Measurements from ENCODE around the gene ZER1. TPM values are rescaled to one million over a fixed set of nuclear protein-coding genes. Genes with fewer than 3 reads are reported as not detected.
"Not testable (repeated sequence)": the region's sequence is repeated elsewhere in the genome, so short reads cannot be mapped to it uniquely, and the experiment has no call there.

ZER1 gene
- total and polyA plus RNA-seq, 5 experiments from 2014 or later, result 34.7 to 50.3 (median 46.9) TPM

- no peak for DNase-seq
- ATAC-seq, result no peak
- Mint-ChIP-seq H3K9me3 (no peaks in the 10 kb centered on the region), H3K27me3 (no peaks in the 10 kb centered on the region), H3K4me3 (no peak overlapping the region), H3K36me3 (peaks cover 0 to 48% (median 9%) of the 10 kb centered on the region in 3 donors), H3K4me1 (peaks cover 6 to 15% (median 13%) of the 10 kb centered on the region in 4 donors), H3K27ac (peak overlapping the region in 5 of 10 donors; percentile 36 to 65 (median 50))
- POLR2A ChIA-PET, result interaction anchor here (0.6 to 1.3 kb wide), 6 partner anchors 9 to 984 kb away, joined by 3 to 4 read pairs (median 3); partner anchors contain the start of gene SET
These were observed 74.6 kb downstream of the ZER1 start for GRCh38 chr9:128696923-128697707.

GRCh38 chr9:128694344-128694743 lies 77.4 kb downstream of the ZER1 start:
- DNase-seq, result no peak
- Mint-ChIP-seq H3K27ac (peak overlapping the region in 1 of 10 donors; percentile 63), H3K27me3 (no peaks in the 10 kb centered on the region), H3K9me3 (no peaks in the 10 kb centered on the region), H3K36me3 (peaks cover 0 to 66% (median 14%) of the 10 kb centered on the region in 3 donors), H3K4me3 (no peak overlapping the region), H3K4me1 (peaks cover 15 to 28% (median 24%) of the 10 kb centered on the region in 4 donors)
- POLR2A ChIA-PET, result interaction anchor here (0.5 kb wide), 1 partner anchor 26 kb away, joined by 5 read pairs; no protein-coding TSS in a partner anchor
- ATAC-seq, result no peak

- ATAC-seq, H3K4me3 Mint-ChIP-seq, H3K9me3 Mint-ChIP-seq, H3K27me3 Mint-ChIP-seq, POLR2A ChIA-PET, DNase-seq: not testable (repeated sequence)
- H3K36me3 Mint-ChIP-seq, result peaks cover 0 to 66% (median 14%) of the 10 kb centered on the region in 3 donors
- H3K4me1 Mint-ChIP-seq, result peaks cover 15 to 28% (median 24%) of the 10 kb centered on the region in 4 donors
- peak overlapping the region in 6 of 10 donors; percentile 11 to 92 (median 62) for H3K27ac Mint-ChIP-seq
These were observed 78.0 kb downstream of the ZER1 start for GRCh38 chr9:128693738-128694137.

- no peaks in the 10 kb centered on the region for H3K27me3 Mint-ChIP-seq
- H3K9me3 Mint-ChIP-seq, result no peaks in the 10 kb centered on the region
- ATAC-seq (no peak), DNase-seq (no peak)
- POLR2A ChIA-PET, result interaction anchor here (0.6 to 4.5 kb wide), 14 partner anchors 10 to 530 kb away, joined by 3 to 34 read pairs (median 7); partner anchors contain the start of genes DYNC2I2, ENDOG, PKN3 and SPTAN1
- H3K4me1 Mint-ChIP-seq, result peaks cover 28 to 54% (median 50%) of the 10 kb centered on the region in 4 donors
- peak overlapping the region; percentile 97 to 100 (median 98) for H3K4me3 Mint-ChIP-seq
- H3K27ac Mint-ChIP-seq, result peak overlapping the region; percentile 84 to 100 (median 97)
- peaks cover 0 to 52% (median 14%) of the 10 kb centered on the region in 3 donors for H3K36me3 Mint-ChIP-seq
These were observed 81.1 kb downstream of the ZER1 start for GRCh38 chr9:128690684-128691034.

- POLR2A ChIA-PET, result interaction anchor here (0.6 to 4.5 kb wide), 23 partner anchors 11 to 529 kb away, joined by 3 to 34 read pairs (median 4); partner anchors contain the start of genes DOLPP1, DYNC2I2, ENDOG and KYAT1
- H3K4me1 Mint-ChIP-seq, result peaks cover 31 to 60% (median 56%) of the 10 kb centered on the region in 4 donors
- peaks cover 0 to 47% (median 14%) of the 10 kb centered on the region in 3 donors for H3K36me3 Mint-ChIP-seq
- H3K27ac Mint-ChIP-seq, result peak overlapping the region; percentile 84 to 100 (median 97)
- no peaks in the 10 kb centered on the region for H3K9me3 Mint-ChIP-seq
- DNase-seq (peak in 9 of 10 donors; percentile 16 to 82 (median 48)), ATAC-seq (peak; percentile 15 to 18)
- no peaks in the 10 kb centered on the region for H3K27me3 Mint-ChIP-seq
- peak overlapping the region; percentile 97 to 100 (median 98) for H3K4me3 Mint-ChIP-seq
These were observed 81.7 kb downstream of the ZER1 start for GRCh38 chr9:128689820-128690683.

- peak overlapping the region in 5 of 10 donors; percentile 33 to 74 (median 66) for H3K27ac Mint-ChIP-seq
- ATAC-seq, result peak; percentile 15 to 23
These were observed 82.4 kb downstream of the ZER1 start for GRCh38 chr9:128689293-128689774.

GRCh38 chr9:128688501-128689292 lies 83.0 kb downstream of the ZER1 start, which contains the start of gene SET:
Gene SET (plus strand): TSS chr9:128689222. CDS start chr9:128689583, 361 bp downstream.
- Mint-ChIP-seq H3K4me1 (peaks cover 37 to 72% (median 66%) of the 10 kb centered on the region in 4 donors), H3K36me3 (peaks cover 0 to 34% (median 11%) of the 10 kb centered on the region in 3 donors), H3K4me3 (peak within 1 kb of the TSS; percentile 86 to 97 (median 91)), H3K27ac (peak within 1 kb of the TSS; percentile 89 to 100 (median 97)), H3K27me3 (no peaks in the 10 kb centered on the region), H3K9me3 (no peaks in the 10 kb centered on the region)
- POLR2A ChIA-PET, result interaction anchor here (0.6 to 4.5 kb wide), 22 partner anchors 9 to 392 kb away, joined by 3 to 34 read pairs (median 4); partner anchors contain the start of genes DOLPP1, DYNC2I2, ENDOG and KYAT1
- DNase-seq, result peak; percentile 83 to 95 (median 92)
- ATAC-seq, result peak; percentile 74 to 77

More at GRCh38 chr9:128689293-128689774, 82.4 kb downstream of the ZER1 start:
- H3K4me3 Mint-ChIP-seq, result peak overlapping the region in 9 of 10 donors; percentile 18 to 85 (median 58)
- POLR2A ChIA-PET, result interaction anchor here (0.6 to 4.5 kb wide), 23 partner anchors 8 to 391 kb away, joined by 3 to 34 read pairs (median 4); partner anchors contain the start of genes DOLPP1, DYNC2I2, ENDOG and KYAT1
- peaks cover 36 to 67% (median 63%) of the 10 kb centered on the region in 4 donors for H3K4me1 Mint-ChIP-seq
- no peaks in the 10 kb centered on the region for H3K9me3 Mint-ChIP-seq
- no peaks in the 10 kb centered on the region for H3K27me3 Mint-ChIP-seq
- peaks cover 0 to 40% (median 14%) of the 10 kb centered on the region in 3 donors for H3K36me3 Mint-ChIP-seq
- DNase-seq, result peak in 5 of 10 donors; percentile 37 to 81 (median 52)

GRCh38 chr9:128687453-128687852 lies 84.3 kb downstream of the ZER1 start:
- H3K4me3 Mint-ChIP-seq, result peak overlapping the region in 6 of 10 donors; percentile 85 to 100 (median 96)
- POLR2A ChIA-PET, result interaction anchor here (0.5 to 4.2 kb wide), 8 partner anchors 10 to 558 kb away, joined by 3 to 25 read pairs (median 4); partner anchors contain the start of genes SPTAN1 and ZDHHC12
- H3K27me3 Mint-ChIP-seq, result no peaks in the 10 kb centered on the region
- ATAC-seq, result no peak
- DNase-seq, result no peak
- peaks cover 0 to 21% (median 6%) of the 10 kb centered on the region in 3 donors for H3K36me3 Mint-ChIP-seq
- H3K4me1 Mint-ChIP-seq, result peaks cover 37 to 77% (median 68%) of the 10 kb centered on the region in 4 donors
- no peaks in the 10 kb centered on the region for H3K9me3 Mint-ChIP-seq
- H3K27ac Mint-ChIP-seq, result peak overlapping the region in 9 of 10 donors; percentile 66 to 100 (median 97)

GRCh38 chr9:128685636-128686489 lies 85.9 kb downstream of the ZER1 start:
- no peaks in the 10 kb centered on the region for H3K9me3 Mint-ChIP-seq
- DNase-seq (peak in 5 of 10 donors; percentile 23 to 47 (median 36)), ATAC-seq (no peak)
- POLR2A ChIA-PET, result interaction anchor here (0.5 to 3.2 kb wide), 7 partner anchors 12 to 98 kb away, joined by 3 to 19 read pairs (median 6); no protein-coding TSS in a partner anchor
- peaks cover 0 to 8% (median 0%) of the 10 kb centered on the region in 3 donors for H3K36me3 Mint-ChIP-seq
- H3K4me1 Mint-ChIP-seq, result peaks cover 29 to 73% (median 60%) of the 10 kb centered on the region in 4 donors
- no peaks in the 10 kb centered on the region for H3K27me3 Mint-ChIP-seq
- peak overlapping the region; percentile 90 to 100 (median 98) for H3K27ac Mint-ChIP-seq
- H3K4me3 Mint-ChIP-seq, result peak overlapping the region; percentile 93 to 100 (median 98)

Measured in naive thymus-derived CD8-positive, alpha-beta T cell (primary cell).